Type B pancreatic cell (in vitro differentiated cells): ENCODE results near the gene OGT. TPM values are rescaled to one million over a fixed set of nuclear protein-coding genes. Genes with fewer than 3 reads are reported as not detected.
A peak's percentile ranks its signal among the peaks of the same experiment; 100 is the strongest.

Experiments used
- DNase-seq: peaks from one replicate; pipeline ENCODE4 v3.0.0; 2021; ENCODE audit warnings: mixed read lengths; ENCODE audit not compliant: unreplicated experiment; ENCODE audit errors: extremely low spot score
- H3K27ac Mint-ChIP-seq: 2 replicates; pipeline ENCODE4 v1.8.0; 2021; ENCODE audit warnings: mild to moderate bottlenecking, mixed read lengths
- H3K27me3 Mint-ChIP-seq: 2 replicates; pipeline ENCODE4 v1.8.0; 2021; ENCODE audit warnings: mixed read lengths
- H3K36me3 Mint-ChIP-seq: 2 replicates; pipeline ENCODE4 v1.8.0; 2021; ENCODE audit warnings: mixed read lengths
- H3K4me1 Mint-ChIP-seq: one replicate; pipeline ENCODE4 v1.8.0; 2021; ENCODE audit warnings: mixed read lengths; ENCODE audit not compliant: unreplicated experiment
- H3K4me3 Mint-ChIP-seq: 2 replicates; pipeline ENCODE4 v1.8.0; 2021; ENCODE audit warnings: mild to moderate bottlenecking, mixed read lengths
- H3K9me3 Mint-ChIP-seq: 2 replicates; pipeline ENCODE4 v1.8.0; 2021; ENCODE audit warnings: mixed read lengths
- CTCF ChIP-seq: fragments of 200-600 bp; sonication (generic); conservative IDR thresholded peaks from 2 replicates; pipeline ENCODE4 v1.5.0; 2021; ENCODE audit warnings: antibody characterized with exemption, mild to moderate bottlenecking
- total RNA-seq: library from RNA; stranded (reverse); gene quantifications from 2 replicates; pipeline ENCODE4 v1.2.1, GENCODE V29; 2021; ENCODE audit warnings: low replicate concordance

Gene OGT
- total RNA-seq, 1 donor from 2014 or later = 180 TPM

GRCh38 chrX:71534773-71535544, 2.1 kb downstream of the OGT start:
- H3K27me3 Mint-ChIP-seq = no peaks in the 10 kb centered on the region
- TF ChIP-seq CTCF = no peak
- no peak for DNase-seq
- peaks cover 4% of the 10 kb centered on the region for H3K36me3 Mint-ChIP-seq
- H3K9me3 Mint-ChIP-seq = no peaks in the 10 kb centered on the region
- peak overlapping the region; percentile 91 for H3K4me3 Mint-ChIP-seq
- H3K27ac Mint-ChIP-seq = peak overlapping the region; percentile 92
- peaks cover 10% of the 10 kb centered on the region for H3K4me1 Mint-ChIP-seq

- H3K4me1 Mint-ChIP-seq = peaks cover 13% of the 10 kb centered on the region
- no peaks in the 10 kb centered on the region for H3K27me3 Mint-ChIP-seq
- no peak overlapping the region for H3K27ac Mint-ChIP-seq
- no peak for TF ChIP-seq CTCF
- H3K9me3 Mint-ChIP-seq = no peaks in the 10 kb centered on the region
- no peak for DNase-seq
- peaks cover 9% of the 10 kb centered on the region for H3K36me3 Mint-ChIP-seq
- peak overlapping the region; percentile 77 for H3K4me3 Mint-ChIP-seq
Observed at GRCh38 chrX:71536285-71536684, 3.4 kb downstream of the OGT start.

- TF ChIP-seq CTCF = no peak
- no peak overlapping the region for H3K4me3 Mint-ChIP-seq
- H3K27me3 Mint-ChIP-seq = no peaks in the 10 kb centered on the region
- peaks cover 12% of the 10 kb centered on the region for H3K36me3 Mint-ChIP-seq
- H3K4me1 Mint-ChIP-seq = peaks cover 12% of the 10 kb centered on the region
- DNase-seq = no peak
- no peak overlapping the region for H3K27ac Mint-ChIP-seq
- no peaks in the 10 kb centered on the region for H3K9me3 Mint-ChIP-seq
Observed at GRCh38 chrX:71537743-71538142, 4.8 kb downstream of the OGT start.

- H3K36me3 Mint-ChIP-seq = peaks cover 12% of the 10 kb centered on the region
- DNase-seq = no peak
- peaks cover 10% of the 10 kb centered on the region for H3K4me1 Mint-ChIP-seq
- no peaks in the 10 kb centered on the region for H3K9me3 Mint-ChIP-seq
- no peak for TF ChIP-seq CTCF
- no peak overlapping the region for H3K4me3 Mint-ChIP-seq
- H3K27me3 Mint-ChIP-seq = no peaks in the 10 kb centered on the region
- H3K27ac Mint-ChIP-seq = no peak overlapping the region
Observed at GRCh38 chrX:71540801-71541200, 7.9 kb downstream of the OGT start.

GRCh38 chrX:71541210-71542022, 8.5 kb downstream of the OGT start:
- H3K9me3 Mint-ChIP-seq = no peaks in the 10 kb centered on the region
- no peak for DNase-seq
- H3K36me3 Mint-ChIP-seq = peaks cover 13% of the 10 kb centered on the region
- no peaks in the 10 kb centered on the region for H3K27me3 Mint-ChIP-seq
- H3K4me1 Mint-ChIP-seq = peaks cover 6% of the 10 kb centered on the region
- H3K4me3 Mint-ChIP-seq = no peak overlapping the region
- H3K27ac Mint-ChIP-seq = no peak overlapping the region
- TF ChIP-seq CTCF = no peak
